ENCODE measurements around the gene BCL2L15. TPM values are rescaled to one million over a fixed set of nuclear protein-coding genes. Genes with fewer than 3 reads are reported as not detected.

BCL2L15 gene
- total and polyA plus RNA-seq, 2 of the 8 experiments (the other 6 are each of a cell fraction or from before 2014, with no cell fraction given) = 0.32 to 0.36 TPM

DNA sequence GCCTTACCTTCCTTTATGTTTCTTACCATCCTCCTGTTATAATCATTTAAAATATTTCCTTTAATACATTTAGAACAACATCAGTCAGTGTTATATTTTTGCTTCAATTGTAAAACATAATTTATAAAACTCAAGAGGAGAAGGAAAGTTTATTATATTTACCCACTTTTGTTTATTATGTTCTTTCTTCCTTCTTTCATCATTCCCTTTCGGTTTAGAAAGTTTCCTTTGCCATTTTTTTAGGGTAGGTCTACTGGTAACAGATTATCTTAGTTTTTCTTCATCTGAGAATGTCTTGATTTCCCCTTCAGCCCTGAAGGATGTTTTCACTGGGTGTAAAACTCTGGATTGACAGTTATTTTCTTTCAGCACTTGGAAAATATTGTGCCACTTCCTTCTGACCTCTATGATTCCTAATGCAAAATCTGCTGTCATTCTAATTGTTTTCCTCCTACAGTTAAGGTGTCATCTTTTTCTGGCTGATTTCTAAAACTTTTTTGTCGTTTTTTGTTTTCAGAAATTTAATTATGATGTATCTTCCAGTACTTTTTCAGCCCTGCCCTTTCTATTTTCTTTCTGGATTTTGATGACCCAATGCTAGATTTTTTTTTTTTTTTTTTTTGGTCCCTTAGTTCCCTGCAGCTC lies 40.9 kb downstream of the BCL2L15 start (continued):
- TF ChIP-seq, protein P1, sequence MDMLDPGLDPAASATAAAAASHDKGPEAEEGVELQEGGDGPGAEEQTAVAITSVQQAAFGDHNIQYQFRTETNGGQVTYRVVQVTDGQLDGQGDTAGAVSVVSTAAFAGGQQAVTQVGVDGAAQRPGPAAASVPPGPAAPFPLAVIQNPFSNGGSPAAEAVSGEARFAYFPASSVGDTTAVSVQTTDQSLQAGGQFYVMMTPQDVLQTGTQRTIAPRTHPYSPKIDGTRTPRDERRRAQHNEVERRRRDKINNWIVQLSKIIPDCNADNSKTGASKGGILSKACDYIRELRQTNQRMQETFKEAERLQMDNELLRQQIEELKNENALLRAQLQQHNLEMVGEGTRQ (IDR thresholded peaks at IDR 0.05; ENCODE audit: low read length) = no peak
